Muscle of arm (tissue), 14 donors: ENCODE data around the gene PTPRG. TPM values are rescaled to one million over a fixed set of nuclear protein-coding genes. Genes with fewer than 3 reads are reported as not detected.
"Not testable (repeated sequence)": the region's sequence is repeated elsewhere in the genome, so short reads cannot be mapped to it uniquely, and the experiment has no call there.

ENCODE experiments used
- DNase-seq: peaks from one replicate; pipeline ENCODE4 v3.0.0-alpha.2; 2013
- long read RNA-seq, 11 donors: transcript quantifications; one replicate each; lab custom pipeline, GENCODE V29; 2026
- polyA plus RNA-seq, 12 donors: library from polyadenylated mRNA; unstranded; fragments of 120-200 nt; gene quantifications; one replicate each; pipeline ENCODE4 v1.2.1, GENCODE V29; 2013; ENCODE audit not compliant: insufficient read length in 12 of 12

Gene PTPRG
- 10 to 100 TPM in 11 of 12 donors, not detected in 1; 22.6 to 37.0 (median 31.4) TPM for polyA plus RNA-seq
- long read RNA-seq, donor 1, partial matches to known transcripts, result 3,063 of 3,065 reads
- long read RNA-seq, donor 1, other reads (novel, unspliced or antisense), result 0 of 3,065 reads
- long read RNA-seq, donor 2, partial matches to known transcripts, result 0 of 1 reads
- long read RNA-seq, donor 2, other reads (novel, unspliced or antisense), result 0 of 1 reads
- long read RNA-seq, donor 3, result 0 reads
- long read RNA-seq, donor 4, result 0 reads
- long read RNA-seq, donor 5, partial matches to known transcripts, result 7 of 8 reads
- long read RNA-seq, donor 5, other reads (novel, unspliced or antisense), result 0 of 8 reads
- long read RNA-seq, donor 6, result 0 reads
- long read RNA-seq, donor 7, partial matches to known transcripts, result 6 of 6 reads
- long read RNA-seq, donor 7, other reads (novel, unspliced or antisense), result 0 of 6 reads
- long read RNA-seq, donor 8, partial matches to known transcripts, result 0 of 2 reads
- long read RNA-seq, donor 8, other reads (novel, unspliced or antisense), result 0 of 2 reads
- long read RNA-seq, donor 9, result 0 reads
- long read RNA-seq, donor 10, result 0 reads
- long read RNA-seq, donor 11, result 0 reads

DNA sequence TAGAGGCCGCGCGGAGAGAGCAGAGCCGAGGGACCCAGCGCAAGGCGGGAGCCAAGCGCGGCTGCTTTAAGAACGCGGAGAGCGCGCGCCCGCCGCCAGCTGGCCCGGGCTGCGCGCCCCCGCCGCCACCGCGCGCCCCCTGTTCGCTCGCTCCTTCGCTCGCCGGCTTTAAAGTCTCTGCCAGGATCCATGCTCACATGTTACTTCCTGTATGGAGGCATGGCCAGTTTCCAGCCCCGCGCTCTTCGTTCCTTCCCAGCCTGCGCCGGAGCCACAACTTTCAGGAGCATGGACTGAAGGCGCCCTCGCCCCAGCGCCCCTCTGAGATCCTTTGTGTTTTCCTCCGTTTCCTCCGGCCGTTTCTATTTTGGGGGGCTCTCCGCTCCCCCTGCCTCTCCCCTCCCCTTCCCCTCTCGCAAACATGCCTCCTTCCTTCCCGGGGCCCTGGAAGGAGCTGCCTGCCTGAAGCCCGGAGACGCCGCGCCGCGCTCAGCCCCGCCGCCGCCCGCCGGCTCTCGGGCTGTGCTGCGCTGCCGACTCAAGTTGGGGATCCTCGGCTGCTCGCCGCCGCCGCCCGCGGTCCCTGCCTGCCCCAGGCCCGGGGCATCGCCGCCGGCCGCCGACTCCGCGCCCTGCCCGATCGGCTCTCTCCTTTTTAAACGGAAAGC is at the start of gene PTPRG:
TSS of gene PTPRG (plus strand) at position 198 of the 668 bp plus-strand sequence. CDS start 717 bp downstream, outside the sequence.
- peak; percentile 97 for DNase-seq

DNA sequence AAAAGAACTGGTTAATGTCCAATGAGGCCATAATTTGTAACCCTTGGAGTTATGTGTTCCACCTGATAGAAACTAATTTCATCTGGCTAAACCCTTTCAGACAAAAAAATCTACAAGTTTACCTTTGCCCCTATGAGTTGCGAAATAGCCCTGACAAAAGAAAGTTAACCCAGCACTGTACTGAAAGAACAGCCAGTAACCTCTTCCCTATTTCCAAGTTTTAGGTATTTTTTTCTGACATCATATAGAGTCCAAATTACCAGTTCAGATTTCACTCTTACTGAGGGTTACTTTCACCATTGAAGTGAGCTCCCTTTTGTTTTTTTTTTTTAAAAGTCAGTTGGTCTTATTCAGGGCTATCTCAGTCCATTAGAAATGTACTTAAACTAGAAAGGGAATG is 42.8 kb upstream of the PTPRG start:
- DNase-seq, result no peak

DNA sequence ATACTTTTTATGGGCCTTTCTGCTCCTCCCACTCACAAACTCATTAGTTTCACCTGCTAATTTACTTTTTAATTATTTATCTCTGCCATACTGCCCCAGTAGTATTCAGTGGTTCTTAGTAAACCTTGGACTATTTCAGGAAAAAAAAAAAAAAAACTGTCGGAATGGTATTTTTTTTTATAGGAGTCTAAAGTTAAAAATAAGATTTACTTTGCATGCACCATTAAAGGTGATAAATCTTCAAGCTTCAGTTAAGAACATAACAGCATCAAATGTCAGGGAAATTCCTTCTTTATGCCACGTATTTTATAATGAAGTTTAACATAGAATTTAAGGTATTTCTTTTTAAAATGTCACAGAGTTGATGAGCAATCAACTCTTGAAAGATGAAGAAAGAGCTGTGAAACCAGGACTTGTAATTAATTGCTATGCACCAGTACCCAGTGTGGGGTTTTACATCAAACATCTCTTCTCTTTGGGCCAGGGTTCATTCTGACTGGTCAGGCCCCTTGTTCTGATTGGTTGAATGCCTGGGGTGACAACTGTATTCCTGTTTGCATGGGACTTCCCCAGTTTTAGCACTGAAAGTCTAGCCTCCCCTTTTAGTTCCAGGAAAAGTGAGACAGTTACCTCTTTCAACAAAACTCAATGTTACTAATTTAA is 40.3 kb upstream of the PTPRG start:
- no peak for DNase-seq

DNA sequence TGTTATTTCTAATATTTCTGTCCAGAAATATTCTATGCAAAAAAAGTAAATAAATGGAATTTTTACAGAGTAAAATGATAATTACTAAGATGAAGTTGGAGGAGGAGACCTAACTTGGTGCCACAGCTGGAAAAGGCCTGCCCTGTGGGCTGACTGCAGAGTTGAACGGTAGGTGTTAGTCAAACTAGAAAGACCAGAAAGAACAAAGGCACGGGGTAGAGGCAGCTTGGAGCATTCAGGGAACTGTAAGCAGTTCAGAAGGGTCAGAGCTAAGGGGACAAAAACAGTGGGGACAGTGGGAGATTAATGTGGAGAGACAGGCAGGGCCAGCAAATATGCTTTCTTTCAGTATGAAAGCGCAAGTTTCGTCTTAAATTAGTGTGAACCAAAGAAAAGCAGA is 39.3 kb upstream of the PTPRG start:
- DNase-seq, result no peak

DNA sequence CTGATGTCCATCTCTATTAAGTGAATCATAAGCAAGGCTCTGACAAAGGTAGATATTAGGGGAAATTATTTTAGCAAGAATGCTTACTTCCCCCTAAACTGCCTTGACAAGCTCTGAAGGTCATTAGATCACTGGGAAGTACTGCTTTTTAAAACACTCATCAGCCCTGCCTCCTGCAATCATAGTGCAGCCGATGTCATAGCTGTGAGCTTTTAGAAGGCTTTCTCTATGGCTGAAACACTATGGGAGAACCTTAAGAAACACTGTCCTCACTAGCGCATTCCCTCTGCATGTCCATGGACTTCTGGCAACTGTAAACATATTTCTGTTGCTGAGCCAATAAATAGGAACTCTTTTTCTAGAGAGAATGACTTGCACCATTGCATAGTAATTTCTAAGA is 38.7 kb upstream of the PTPRG start:
- no peak for DNase-seq

DNA sequence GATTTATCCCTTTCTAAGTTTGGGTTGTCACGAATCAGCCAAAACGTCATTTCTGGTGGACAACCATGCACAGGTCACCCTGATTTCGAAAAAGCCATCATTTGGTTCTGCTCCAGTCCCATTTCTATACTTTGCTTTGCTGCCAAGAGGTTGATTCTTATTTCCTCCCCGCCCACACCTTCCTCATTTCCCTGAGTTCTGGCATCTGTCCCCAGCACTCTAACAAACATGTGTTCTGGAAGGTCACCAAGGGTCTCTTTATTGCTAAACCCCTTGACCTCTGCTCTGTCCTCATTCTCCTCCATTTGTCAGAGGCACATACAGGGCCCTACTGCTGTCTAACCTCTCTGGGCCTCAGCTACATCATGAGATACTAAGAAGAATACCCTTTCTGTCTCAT is 36.4 kb upstream of the PTPRG start:
- no peak for DNase-seq

DNA sequence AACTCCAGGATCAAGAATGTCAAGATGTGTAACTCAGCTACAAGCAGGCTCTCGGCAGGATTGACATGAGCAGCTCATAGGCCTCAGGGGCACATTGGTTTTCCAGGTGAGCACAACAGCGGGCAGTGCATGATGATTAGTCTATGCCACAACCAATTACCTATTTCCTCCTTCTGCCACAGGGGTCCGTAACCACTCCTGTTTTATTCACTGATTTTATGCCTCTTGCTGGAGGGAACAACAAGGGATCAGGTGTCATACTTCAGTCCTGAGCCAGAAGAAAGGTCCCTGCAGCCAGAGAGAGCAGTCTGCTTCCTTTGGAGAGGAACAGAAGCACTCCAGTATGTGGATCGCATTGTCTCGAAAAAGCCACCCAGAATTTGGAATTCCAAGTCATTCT is 35.1 kb upstream of the PTPRG start:
- DNase-seq, result no peak

DNA sequence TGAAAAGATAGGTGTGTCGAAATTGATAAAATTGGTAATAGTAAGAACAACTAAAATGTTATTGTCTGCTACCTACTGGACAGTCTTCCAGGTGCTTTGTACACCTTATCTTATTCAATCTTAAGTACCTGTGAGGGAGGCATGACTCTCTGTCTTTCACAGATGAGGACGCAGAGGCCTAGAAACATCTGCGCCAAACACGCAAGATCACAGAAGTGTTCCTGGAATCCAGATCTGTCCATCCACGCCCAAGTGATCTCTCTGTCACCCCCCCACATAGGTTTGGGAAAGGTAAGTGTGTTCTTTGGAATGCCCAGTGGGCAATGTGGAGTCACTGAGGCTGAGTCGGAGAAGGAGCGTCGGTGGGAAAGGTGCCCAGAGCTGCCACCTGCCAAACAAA is 34.4 kb upstream of the PTPRG start:
- DNase-seq, result no peak

DNA sequence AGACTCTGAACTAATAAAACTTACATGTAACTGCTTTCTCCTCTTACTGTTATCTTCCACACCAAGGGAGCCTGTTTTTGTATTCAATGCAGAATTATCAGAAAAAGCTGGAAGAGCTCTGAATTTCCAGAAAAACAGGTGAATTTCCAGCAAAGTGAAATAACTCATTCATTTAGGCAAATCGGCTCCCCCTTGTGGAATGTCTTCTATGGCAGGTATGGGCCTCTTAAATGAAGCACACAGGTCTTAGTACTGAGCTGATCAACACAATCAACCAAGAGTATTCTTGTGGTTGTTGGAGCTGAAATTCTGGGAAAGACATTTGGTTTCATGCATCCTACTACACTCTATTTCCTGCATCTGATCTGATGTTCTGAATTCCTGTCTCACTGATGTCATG is 31.0 kb upstream of the PTPRG start:
- DNase-seq, result peak; percentile 15

DNA sequence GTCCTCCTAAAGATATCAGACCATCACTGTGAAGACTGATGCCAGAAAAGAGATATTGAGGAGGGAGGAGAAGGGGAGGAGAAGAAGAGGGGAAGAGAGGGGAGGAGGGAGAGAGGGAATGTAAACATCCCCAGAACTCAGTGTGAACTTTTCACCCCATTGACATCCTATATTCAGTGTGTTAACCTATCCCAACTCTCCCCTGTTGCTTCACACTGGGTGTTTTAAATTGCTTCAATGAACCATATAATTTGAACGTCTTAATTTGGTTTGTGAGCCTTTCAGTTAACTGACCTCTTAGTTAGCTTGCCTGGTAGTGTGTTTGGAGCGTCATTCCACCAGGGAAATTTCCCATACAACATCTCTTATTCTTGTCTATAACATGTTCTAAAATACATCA is 29.8 kb upstream of the PTPRG start:
- DNase-seq, result no peak

DNA sequence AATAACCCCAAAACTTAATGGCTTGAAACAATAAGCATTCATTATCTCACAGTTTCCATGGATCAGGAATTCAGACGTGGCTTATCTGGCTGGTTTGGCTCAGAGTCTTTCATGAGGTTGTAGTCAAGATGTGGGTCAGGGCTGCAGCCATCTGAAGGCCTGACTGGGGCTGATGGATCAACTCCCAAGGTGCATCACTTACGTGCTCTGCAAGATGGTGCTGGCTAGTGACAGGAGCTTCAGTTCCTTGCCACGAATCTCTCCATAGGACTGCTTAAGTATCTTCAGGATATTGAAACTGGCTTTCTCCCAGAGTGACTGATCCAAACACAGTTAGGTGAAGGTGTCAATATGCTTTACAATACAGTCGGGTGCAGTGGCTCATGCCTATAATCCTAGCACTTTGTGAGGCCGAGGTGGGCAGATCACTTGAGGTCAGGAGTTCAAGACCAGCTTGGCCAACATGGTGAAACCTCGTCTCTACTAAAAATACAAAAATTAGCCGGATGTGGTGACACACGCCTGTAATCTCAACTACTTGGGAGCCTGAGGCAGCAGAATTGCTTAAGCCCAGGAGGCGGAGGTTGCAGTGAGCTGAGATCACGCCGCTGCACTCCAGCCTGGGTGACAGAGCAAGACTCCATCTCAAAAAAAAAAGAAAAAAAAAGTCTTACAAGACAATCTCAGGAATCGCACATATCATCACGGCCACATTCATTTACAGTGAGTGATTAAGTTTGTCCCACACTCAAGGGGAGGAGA is 28.5 kb upstream of the PTPRG start:
- no peak for DNase-seq

DNA sequence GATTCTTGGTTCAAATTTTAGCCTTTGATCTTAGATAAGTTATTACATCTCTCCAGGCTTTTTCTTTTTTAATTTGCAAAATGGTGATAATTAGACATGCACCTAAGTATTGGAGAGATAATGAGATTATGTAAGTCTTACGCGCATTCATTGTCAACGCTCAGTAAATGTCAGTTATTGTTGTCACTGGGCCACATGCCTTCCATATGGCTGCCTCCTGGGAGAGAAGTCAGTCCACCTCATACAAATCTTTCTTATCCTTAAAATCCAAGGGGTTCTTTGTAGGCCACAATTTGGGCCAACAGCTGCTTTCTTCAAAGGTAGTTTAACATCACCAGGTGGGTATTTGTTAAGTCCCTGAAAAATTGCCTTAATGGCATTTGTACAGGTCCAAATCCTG is 25.5 kb upstream of the PTPRG start:
- no peak for DNase-seq

DNA sequence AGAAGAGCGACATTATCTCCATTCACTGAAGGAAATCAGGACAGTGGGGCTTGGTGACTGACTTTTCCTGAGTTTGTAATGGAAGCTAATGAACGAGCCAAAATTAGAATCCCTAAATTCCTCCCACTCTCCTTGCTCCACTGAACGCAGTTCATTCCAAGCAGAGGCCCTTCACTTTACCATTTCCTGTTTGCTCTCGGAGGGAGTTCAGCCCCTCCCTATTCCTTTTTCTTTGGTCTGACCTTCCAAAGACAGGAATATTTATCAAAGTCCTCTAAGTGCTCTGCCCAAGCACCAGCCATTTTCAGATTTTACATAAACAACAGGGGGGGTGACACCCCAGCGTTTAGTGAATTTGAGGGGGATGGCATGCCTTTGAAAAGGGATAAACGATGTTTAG is 24.0 kb upstream of the PTPRG start:
- DNase-seq, result peak; percentile 19

DNA sequence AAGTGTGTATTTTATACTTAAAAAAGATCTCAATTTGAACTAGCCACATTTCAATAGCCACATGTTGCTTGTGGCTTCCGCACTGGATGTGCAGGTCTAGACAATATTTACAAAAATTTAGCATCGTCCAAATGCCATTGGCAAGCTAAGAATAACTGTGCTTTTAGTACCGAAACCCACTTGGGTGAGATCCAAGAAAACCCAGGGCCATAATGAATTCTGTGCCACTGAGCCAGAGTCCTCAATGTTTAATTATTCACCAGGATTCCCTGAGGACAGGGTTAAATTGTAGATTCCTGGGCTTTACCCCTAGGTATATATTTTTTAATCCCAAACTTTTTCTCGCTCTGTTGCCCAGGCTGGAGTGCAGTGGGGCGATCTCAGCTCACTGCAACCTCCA is 22.9 kb upstream of the PTPRG start:
- no peak for DNase-seq

DNA sequence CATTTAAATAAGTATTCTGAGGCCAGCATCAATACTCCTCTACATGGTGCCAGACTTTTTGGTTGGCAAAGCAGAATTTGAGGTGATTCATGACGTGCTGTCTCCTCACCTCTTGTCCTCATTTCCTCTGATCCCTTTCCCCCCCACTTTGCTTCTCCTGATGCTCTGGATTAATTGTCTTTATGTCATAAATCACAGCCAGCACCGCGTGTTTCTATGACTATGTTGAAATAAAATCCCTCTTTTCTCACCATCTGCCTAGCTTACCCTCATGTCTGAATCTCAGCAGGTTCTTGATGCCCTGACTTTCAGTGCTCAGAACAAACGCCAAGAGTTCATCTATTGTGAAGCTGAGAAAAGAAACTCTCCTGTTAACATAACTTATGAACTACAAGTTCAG is 19.7 kb upstream of the PTPRG start:
- no peak for DNase-seq

DNA sequence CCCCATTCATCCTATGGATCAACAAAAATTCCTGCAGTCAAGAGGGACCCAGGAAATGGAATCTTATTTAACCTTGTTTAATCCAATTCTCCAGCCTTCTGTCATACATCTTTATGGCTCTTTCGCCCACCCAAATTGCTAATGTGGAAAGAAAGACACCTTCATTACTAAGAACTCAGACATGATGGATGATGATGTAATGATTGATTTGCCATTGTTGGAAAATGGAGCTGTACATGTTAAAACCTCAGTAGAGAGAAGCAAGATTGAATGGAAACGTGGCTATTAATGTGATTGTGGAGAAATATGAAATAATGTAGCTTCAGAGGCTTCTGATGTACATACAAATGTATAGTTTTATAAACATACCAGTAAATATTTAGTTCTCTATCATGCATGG is 15.7 kb upstream of the PTPRG start:
- DNase-seq, result no peak

DNA sequence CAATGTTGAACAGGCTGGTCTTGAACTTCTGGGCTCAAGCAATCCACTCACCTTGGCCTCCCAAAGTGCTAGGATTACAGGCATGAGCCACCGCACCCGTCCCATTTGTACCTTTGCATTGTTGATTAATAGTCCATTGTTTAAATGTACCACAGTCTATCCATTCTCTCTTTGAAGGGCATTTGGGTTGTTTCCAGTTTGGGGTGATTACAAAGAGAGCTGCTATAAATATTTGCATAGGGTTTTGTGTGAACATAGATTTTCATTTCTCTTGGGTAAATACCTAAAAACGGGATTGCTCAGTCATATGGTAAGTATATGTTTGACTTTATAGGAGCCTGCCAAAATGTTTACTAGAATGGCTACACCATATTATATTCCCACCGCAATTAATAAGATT is 13.7 kb upstream of the PTPRG start:
- DNase-seq, result no peak

DNA sequence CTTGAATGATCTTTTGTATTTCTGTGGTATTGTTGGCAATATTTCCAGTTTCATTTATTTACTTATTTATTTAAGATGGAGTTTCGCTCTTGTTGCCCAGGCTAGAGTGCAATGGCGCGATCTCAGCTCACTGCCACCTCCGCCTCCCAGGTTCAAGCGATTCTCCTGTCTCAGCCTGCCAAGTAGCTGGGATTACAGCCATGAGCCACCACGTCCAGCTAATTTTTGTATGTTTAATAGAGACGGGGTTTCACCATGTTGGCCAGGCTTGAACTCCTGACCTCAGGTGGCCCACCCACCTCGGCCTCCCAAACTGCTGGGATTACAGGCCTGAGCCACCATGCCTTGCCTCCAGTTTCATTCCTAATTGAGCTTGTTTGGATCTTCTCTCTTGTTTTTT is 8.7 kb upstream of the PTPRG start:
- DNase-seq, result not testable (repeated sequence)

DNA sequence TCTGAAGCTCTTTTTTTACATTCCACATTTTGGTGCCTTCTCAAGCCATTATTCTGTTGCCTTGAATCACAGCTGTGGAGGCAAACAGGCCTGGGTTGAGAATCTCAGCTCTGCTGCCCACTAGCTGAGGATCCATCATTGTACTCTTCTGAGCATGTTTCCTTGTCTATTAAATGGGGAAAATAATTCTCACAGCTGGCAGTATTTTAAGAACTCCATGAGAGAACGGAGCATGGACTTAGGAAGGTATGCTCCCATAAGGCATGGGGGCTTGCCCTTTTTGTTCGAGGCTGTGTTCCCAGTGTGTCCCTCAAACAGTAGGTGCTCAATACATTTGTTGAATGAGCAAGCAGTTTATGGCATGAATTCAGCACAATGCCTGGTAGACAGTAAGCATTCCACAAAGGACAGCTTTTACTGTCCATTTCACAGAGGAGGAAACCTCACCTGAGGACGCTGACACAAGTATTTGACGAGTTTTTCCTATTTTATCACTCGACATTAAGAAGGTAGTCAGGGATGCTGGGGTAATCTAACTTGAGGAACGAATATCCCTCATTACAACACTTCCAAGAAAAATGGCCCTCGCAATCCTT is 2.1 kb upstream of the PTPRG start:
- peak; percentile 11 for DNase-seq

DNA sequence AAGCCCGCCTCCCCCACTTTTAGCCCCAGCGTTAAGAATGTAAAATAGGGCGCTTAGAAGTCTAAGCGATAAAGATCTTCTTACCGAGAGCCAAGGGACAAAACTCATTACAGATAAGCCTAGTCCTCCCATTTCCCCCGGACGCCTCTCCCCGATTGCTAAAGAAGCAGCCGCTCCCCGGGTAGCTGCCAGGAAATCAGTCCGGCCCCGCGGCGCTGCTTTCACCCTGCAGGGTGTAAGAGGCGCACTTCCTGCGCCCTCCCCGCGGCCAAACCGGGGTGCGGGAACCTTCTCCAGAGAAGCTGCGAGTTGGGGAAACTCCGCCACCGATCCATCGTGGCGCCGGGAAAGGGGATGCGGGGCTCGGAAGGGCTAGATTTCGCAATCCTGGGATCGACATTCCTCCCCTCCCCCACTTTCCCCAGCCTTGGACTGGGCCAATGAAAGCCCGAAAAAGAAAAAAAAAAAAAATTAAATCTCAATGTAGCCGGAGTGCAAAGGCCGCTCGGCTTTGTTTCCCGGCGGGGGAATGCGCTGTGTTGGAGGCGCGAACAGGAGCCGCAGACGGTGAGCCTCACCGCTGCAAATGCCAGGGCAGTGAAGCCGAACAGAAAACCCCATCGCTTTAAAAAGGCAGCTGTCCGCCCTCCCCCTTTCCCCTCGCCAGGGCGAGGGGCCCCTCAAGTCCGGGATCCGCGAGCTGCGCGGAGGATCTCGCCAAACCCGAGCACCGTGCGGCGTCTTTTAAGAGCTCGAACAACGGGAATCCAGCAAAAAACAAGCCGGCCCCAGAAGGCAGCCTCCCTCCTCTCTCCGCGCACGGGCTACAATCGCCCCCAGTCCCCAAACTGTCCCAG is 626 bp upstream of the PTPRG start:
- DNase-seq, result peak; percentile 89
